Epithelial cell of prostate (primary cell): ENCODE data around the gene HRH2.

Experiments
- DNase-seq: peaks from one replicate; pipeline ENCODE4 v3.0.0-alpha.2; 2011; ENCODE audit warnings: low read depth, low spot score
- H3K27ac ChIP-seq: fragments of 450-650 bp; 2 replicates; pipeline ENCODE4 v1.5.1; 2017; ENCODE audit warnings: mild to moderate bottlenecking

Gene HRH2

DNA sequence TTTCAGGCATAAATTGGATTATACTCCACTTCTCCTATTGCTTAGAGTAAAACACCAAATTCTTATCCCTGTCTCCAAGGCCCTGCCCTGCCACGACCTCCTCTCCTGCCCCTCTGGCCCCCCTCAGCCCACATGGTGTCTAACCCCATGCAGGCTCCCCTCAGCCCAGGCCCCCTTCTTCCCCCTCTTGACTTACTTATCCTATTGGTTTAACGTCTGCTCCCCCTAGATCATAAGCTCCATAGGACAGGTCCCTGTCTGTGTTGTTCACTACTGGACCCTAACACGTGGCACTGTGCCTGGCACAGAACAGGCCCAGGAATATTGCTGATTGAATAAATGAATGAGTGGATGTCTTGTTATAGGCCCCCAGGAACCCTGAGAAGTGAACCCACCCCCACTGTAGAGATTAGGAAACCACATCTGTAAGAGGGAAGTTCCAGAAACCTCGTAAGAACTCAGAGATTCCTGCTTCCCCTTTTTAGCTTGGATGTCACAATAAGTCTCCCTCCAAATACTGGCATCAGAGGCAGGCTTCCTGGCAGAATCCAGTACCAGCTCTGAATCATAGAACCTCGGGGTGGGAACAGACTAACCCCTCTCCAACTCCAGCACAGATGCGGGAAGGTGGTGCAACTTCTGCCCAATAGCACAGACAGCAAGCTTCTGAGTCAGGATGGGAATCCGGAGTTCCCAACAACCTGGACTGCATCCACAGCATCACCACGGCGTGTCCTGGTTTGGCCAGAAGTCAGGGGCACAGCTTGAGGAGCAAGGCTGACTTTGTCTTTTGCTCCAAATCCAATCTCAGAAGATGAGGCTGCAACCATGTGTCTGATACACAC, 31.5 kb downstream of the HRH2 start:
- no peak overlapping the region for H3K27ac ChIP-seq
- no peak for DNase-seq

DNA sequence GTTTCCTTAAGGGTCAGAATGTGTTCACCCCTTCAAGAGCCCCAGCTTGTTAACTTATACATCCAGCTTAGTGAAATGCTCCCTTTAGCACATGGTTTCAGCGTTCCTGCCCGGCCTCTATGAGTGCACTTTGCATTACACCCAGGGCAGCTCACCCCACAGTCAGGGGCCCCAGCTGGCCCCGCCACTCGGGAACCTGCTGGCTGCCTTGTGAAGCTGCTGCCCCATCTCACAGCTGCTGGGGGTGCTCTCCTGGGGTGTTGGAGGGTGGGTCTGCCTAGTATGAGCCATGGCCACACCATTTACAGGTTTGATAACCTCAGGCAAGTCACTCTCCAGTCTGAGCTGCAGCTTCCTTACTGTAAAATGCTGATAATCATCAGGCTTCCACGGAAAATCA, 32.2 kb downstream of the HRH2 start:
- H3K27ac ChIP-seq = no peak overlapping the region
- no peak for DNase-seq

GRCh38 chr5:175690586-175690985, 32.7 kb downstream of the HRH2 start:
- H3K27ac ChIP-seq = no peak overlapping the region

GRCh38 chr5:175691761-175692160, 33.9 kb downstream of the HRH2 start:
- no peak overlapping the region for H3K27ac ChIP-seq

More at GRCh38 chr5:175690586-175690985, 32.7 kb downstream of the HRH2 start:
- DNase-seq = no peak

DNA sequence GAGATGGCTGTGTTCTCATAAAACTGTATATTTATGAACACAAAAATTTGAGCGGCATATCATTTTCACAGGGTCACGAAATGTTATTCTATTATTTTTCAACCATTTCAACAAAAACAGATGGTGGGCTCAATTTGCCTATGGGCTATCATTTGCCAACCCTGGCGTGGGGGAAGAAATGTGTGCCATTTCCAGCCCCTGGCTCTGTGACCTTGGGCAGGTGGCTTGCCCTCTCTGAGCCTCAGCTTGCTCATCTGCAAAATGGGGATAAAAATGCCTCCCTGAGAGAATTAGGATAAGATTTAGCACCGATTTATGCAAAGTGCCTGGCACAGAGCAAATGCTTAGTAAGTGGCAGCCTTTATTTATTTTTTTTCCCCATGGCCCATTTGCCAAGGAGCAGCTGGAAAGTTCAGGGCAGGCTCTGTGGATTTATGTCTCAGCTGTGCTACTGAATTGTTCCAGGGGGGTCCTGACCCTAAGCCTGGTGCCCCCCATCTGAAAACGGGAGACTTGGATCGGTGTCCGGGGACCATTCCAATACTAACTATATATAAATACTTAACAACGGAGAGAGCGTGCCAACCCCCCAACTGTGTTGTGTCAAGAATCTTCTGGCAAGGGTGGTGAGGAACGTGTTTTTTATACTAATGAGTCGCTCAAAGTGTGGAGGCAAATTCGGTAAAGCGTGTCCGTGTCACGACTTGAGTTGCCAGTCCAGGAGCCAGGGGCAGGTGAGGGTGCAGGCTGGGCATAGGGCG, 34.5 kb downstream of the HRH2 start:
- DNase-seq = no peak
- no peak overlapping the region for H3K27ac ChIP-seq

More at GRCh38 chr5:175691761-175692160, 33.9 kb downstream of the HRH2 start:
- no peak for DNase-seq

- no peak for DNase-seq
- H3K27ac ChIP-seq = no peak overlapping the region
Observed at GRCh38 chr5:175692996-175693710, 35.3 kb downstream of the HRH2 start.

GRCh38 chr5:175693741-175694140, 35.9 kb downstream of the HRH2 start:
- H3K27ac ChIP-seq = no peak overlapping the region
- DNase-seq = no peak

DNA sequence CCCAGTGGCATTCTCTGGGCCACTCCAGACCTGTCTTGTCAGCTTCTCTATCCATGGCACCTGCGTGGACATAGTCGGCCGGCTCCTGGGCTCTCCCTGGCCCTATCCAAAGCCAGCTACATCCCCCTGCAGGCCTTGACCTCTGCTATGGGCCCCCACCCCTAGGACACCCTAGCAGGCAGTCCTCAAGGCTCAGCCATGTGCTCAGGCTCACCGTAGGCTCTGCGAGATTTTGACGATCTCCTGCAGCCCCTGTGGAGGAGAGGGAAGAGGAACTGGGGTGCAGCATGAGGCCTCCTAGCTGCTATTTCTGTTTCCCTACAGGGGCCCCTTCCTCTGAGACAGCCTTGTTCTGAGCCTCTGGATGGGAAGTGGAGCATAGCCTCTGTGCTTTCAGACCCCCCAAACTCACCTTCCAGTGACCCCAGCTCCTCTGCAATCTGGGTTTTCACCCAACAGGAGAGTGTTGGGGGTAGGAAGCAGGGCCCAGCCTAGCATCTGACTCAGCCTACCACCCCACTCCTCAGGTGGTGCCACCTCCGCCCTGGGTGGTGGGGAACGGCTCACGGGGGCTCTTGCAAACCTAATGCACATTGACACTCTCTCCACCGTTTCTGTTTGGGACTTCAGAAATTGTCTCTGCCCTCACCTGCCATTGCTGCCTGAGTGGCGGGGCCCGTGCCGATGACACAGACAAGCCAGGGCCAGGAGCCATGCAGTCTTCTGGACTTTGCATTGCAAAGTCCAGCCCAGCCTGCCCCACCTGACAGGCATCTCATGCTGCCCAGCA, 36.7 kb downstream of the HRH2 start:
- no peak for DNase-seq

DNA sequence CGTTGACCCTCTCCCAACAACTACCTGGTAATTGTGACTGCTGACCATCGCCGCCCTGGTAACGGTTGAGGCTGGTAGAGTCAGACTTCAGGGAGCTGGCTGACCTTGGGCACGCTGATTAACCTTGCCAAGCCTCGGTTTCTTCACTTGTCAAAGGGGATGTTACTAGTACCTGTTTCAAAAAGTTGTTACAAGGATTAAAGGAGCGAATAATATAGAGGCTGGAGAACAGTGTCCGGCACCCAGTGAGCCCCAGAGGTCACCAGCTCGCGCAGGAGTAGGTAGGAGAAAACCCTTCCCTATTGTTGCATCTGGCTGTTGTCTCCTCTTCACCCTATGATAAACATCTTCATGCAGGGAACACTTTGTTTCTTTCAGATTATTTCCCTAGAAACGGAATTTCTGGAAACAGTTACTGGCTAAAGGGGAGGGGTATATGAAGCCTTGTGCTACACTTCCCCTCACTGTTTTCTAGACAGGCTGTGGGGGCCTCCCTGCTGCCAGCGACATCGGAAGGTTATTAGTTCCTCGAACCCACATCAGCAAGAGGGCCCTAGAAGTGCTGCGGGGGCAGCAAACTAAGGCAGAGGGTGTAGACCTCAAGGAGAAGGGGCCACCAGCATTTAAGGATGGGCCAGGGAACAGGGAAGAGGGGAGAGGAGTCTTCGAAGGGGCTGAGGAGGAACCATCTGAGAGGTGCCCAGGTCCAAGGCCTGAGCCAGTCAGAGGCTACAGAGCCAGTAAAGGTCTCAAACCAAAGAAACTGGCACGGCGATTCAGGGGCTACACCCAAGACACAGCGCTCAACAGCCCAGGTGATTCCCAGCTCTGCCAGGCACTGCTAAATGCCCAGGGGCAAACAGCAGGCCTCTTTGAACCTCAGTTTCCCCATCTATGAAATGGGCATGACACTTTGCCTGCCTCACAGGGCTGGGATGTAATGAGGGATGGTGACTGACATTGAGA, 37.6 kb downstream of the HRH2 start:
- no peak overlapping the region for H3K27ac ChIP-seq

More for the DNA sequence above, 36.7 kb downstream of the HRH2 start:
- H3K27ac ChIP-seq = no peak overlapping the region

DNA sequence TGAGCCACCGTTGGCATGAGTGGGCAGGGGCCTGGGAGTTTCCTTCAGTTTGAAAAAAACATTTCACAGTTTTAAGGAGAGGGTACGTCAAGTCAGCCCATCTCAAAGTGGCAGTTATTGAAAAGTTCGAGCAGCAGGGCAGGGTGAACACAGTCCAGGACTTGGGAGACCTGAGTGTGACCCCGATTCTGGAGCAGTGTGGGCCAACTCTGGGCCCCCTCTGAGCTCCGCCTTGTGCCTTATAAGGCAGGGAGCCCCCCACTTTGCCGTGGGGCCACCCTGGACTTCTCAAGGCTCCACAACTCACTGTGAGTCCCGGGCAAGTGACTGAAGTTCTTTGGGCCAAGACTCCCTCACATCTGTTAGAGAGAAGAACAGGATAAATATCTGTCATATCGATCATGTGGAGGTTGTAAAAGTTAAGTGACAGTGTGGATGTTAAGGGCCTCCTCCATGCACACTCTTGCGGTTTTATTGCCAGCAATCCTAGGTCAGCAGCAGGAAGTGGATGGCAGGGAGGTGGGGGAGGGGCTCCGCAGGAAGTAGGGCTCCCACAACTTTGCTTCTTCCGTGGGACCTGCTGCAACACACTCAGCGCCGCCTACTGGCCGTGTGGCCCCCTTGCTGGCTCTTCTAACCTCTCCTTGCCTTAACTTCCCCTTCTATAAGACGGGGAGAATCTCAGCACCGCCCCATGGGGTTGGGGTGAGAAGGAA, 38.4 kb downstream of the HRH2 start:
- H3K27ac ChIP-seq = no peak overlapping the region
- no peak for DNase-seq

More for the DNA sequence above, 37.6 kb downstream of the HRH2 start:
- DNase-seq = no peak

DNA sequence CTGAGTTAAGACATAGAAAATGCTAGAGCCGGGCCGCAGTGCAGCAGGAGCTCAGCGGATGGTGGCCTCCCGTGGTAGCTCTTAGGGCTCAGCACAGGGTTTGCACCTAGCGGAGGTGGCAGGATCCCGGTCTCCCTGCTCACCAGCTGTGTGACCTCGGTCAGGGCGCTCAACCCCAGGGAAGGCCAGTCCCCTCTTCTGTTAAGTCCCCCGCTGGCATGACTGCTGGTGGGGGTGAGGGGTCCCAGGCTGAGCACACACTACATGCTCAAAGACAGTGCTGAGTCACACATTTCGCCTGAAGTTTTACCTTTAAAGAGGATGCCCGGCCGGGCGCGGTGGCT, 39.0 kb downstream of the HRH2 start:
- no peak for DNase-seq
- no peak overlapping the region for H3K27ac ChIP-seq

- DNase-seq = no peak
Observed at GRCh38 chr5:175697846-175698245, 40.0 kb downstream of the HRH2 start.

DNA sequence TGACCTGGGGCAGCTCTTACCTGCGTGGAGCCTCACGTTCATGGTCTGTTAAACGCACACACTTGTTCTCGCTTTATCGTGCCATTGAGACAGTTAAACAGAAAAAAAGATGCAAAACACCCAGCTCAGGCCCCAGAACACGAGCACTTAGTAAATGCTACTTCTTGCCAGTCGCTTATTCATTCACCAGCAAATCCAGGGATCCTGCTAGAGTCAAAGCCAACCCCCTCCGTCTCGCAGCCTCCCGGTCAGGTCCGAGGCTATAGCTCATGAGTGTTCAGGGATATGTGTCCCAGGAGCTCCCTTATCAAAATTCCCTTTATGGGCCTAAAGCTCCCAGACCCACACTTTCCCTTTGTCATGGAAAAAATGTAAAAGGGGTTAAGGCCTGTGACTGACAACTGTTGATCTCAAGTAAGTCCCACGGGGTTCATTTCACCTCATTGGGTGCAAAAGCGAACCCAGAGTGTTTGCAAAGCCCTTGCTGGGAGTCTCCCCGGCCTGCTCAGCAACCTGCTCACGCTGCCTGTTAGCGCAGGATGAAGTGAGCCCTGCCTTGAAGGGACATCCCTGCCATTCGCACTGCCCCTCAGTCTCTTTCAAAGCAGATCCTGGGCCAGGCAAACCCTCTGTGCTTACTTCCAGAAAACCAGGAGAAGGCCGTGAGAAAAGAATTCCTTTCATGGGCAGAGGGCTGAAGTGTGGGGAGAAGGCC, 40.7 kb downstream of the HRH2 start:
- DNase-seq = no peak
- no peak overlapping the region for H3K27ac ChIP-seq

More at GRCh38 chr5:175697846-175698245, 40.0 kb downstream of the HRH2 start:
- no peak overlapping the region for H3K27ac ChIP-seq

DNA sequence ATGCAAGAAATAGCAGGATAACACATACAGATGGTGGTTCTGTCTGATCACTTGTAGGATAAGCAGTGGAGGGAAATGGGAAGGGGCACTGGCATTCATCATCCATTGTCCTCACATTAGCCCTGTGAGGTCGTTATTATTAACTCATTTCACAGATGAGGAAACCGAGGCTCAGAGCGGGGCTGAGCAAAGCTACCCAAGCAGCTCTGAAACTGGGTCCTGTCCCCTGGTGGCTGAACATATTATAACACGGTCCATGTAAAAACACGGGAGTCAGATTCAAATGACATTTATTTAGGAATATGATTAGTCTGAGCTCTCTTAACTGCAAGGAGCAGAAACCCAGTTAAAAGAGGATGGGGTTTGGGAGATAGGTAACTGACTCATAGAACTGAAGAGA, 43.1 kb downstream of the HRH2 start:
- H3K27ac ChIP-seq = no peak overlapping the region
- no peak for DNase-seq

- no peak overlapping the region for H3K27ac ChIP-seq
- DNase-seq = no peak
Observed at GRCh38 chr5:175701797-175702196, 43.9 kb downstream of the HRH2 start.

DNA sequence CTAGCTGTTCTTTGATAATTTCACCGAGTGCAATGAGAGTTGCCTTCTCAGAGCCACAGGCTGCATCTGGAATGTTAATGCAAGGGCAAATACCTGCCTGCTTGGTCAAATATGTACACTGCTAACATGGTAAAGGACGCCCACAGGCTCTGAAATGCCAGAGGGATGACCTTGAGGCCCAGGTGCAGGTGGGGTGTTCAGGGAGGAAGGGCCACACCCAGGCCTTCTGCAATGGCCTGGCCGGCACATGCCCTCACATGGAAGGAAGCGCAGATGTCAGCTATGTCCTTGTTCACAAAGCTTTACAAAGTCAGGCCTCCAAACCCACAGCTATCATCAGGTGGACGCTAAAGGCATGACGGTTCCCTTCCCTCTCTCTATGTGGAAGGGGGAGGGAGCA, 48.6 kb downstream of the HRH2 start:
- DNase-seq = no peak
- H3K27ac ChIP-seq = no peak overlapping the region

DNA sequence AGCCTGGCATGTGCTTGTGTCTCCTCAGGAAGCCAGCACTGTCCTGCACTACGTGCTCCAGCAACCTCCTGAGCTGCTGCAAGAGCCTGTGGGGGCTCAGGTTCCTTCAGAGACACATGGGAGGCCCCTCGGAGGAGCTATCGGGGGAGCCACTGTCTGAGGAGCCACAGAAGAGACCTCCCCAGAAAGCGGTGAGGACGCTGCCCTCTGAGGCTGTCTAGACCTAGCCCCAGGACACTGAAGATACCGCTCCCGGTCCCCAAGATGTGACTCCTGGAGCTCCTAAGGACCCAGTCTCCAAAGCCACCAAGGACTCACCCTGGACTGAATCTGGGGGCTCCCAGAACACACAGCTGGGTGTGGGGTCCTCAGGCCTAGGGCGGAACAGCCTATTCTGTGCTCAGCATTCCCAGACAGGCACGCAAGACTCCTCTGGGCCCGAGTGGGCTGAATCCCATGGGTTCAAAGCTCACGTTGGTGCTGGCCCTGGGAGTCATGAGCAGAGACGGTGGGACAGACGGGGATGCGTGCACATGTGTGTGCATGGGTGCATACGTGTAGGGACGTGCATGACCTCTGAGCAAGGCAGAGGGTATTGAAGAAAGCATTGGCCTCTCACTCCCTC, 50.0 kb downstream of the HRH2 start:
- DNase-seq = no peak
- no peak overlapping the region for H3K27ac ChIP-seq
